ENCODE data around the gene TBRG4. TPM values are rescaled to one million over a fixed set of nuclear protein-coding genes. Genes with fewer than 3 reads are reported as not detected.

Gene TBRG4
- polyA plus RNA-seq, 1 donor from 2014 or later, result 50.5 TPM

- H3K27ac Mint-ChIP-seq, result no peak overlapping the region
Measured at GRCh38 chr7:45131891-45132290, 20.4 kb upstream of the TBRG4 start.

GRCh38 chr7:45130910-45131309 is 19.4 kb upstream of the TBRG4 start:
- H3K4me1 Mint-ChIP-seq, result peaks cover 0 to under 1% (median 0%) of the 10 kb centered on the region in 3 donors
- peaks cover 2% of the 10 kb centered on the region for H3K36me3 Mint-ChIP-seq
- H3K9me3 Mint-ChIP-seq, result no peaks in the 10 kb centered on the region
- no peak overlapping the region for H3K27ac Mint-ChIP-seq
- peak overlapping the region in 1 of 4 donors; percentile 60 for H3K4me3 Mint-ChIP-seq
- no peaks in the 10 kb centered on the region for H3K27me3 Mint-ChIP-seq

More at GRCh38 chr7:45131891-45132290, 20.4 kb upstream of the TBRG4 start:
- peaks cover 0 to 6% (median 4%) of the 10 kb centered on the region in 3 donors for H3K4me1 Mint-ChIP-seq
- H3K4me3 Mint-ChIP-seq, result no peak overlapping the region
- peaks cover 2% of the 10 kb centered on the region for H3K36me3 Mint-ChIP-seq
- no peaks in the 10 kb centered on the region for H3K9me3 Mint-ChIP-seq
- H3K27me3 Mint-ChIP-seq, result no peaks in the 10 kb centered on the region

GRCh38 chr7:45129906-45130305 is 18.4 kb upstream of the TBRG4 start:
- no peak overlapping the region for H3K4me3 Mint-ChIP-seq
- H3K36me3 Mint-ChIP-seq, result peaks cover 2% of the 10 kb centered on the region
- no peaks in the 10 kb centered on the region for H3K9me3 Mint-ChIP-seq
- H3K27ac Mint-ChIP-seq, result no peak overlapping the region
- no peaks in the 10 kb centered on the region for H3K4me1 Mint-ChIP-seq
- no peaks in the 10 kb centered on the region for H3K27me3 Mint-ChIP-seq

GRCh38 chr7:45129181-45129800 is 17.8 kb upstream of the TBRG4 start:
- no peak overlapping the region for H3K27ac Mint-ChIP-seq

GRCh38 chr7:45126920-45127319 is 15.4 kb upstream of the TBRG4 start:
- Mint-ChIP-seq H3K9me3 (no peaks in the 10 kb centered on the region), H3K27ac (no peak overlapping the region), H3K4me1 (peaks cover 0 to 13% (median 8%) of the 10 kb centered on the region in 3 donors), H3K27me3 (no peaks in the 10 kb centered on the region), H3K36me3 (peaks cover 2% of the 10 kb centered on the region), H3K4me3 (no peak overlapping the region)

More at GRCh38 chr7:45129181-45129800, 17.8 kb upstream of the TBRG4 start:
- Mint-ChIP-seq H3K9me3 (no peaks in the 10 kb centered on the region), H3K4me3 (no peak overlapping the region), H3K27me3 (no peaks in the 10 kb centered on the region), H3K4me1 (no peaks in the 10 kb centered on the region), H3K36me3 (peaks cover 2% of the 10 kb centered on the region)

GRCh38 chr7:45126201-45126600 is 14.7 kb upstream of the TBRG4 start:
- no peak overlapping the region for H3K27ac Mint-ChIP-seq
- H3K36me3 Mint-ChIP-seq, result peaks cover 2% of the 10 kb centered on the region
- peaks cover 0 to 13% (median 8%) of the 10 kb centered on the region in 3 donors for H3K4me1 Mint-ChIP-seq

GRCh38 chr7:45125193-45125904 is 13.9 kb upstream of the TBRG4 start:
- Mint-ChIP-seq H3K27ac (no peak overlapping the region), H3K4me1 (peaks cover 0 to 13% (median 8%) of the 10 kb centered on the region in 3 donors), H3K4me3 (no peak overlapping the region), H3K27me3 (no peaks in the 10 kb centered on the region), H3K36me3 (peaks cover 2% of the 10 kb centered on the region), H3K9me3 (no peaks in the 10 kb centered on the region)

More at GRCh38 chr7:45126201-45126600, 14.7 kb upstream of the TBRG4 start:
- H3K9me3 Mint-ChIP-seq, result no peaks in the 10 kb centered on the region
- H3K27me3 Mint-ChIP-seq, result no peaks in the 10 kb centered on the region
- H3K4me3 Mint-ChIP-seq, result no peak overlapping the region

GRCh38 chr7:45123913-45124710 is 12.6 kb upstream of the TBRG4 start:
- Mint-ChIP-seq H3K4me3 (no peak overlapping the region), H3K9me3 (no peaks in the 10 kb centered on the region), H3K36me3 (no peaks in the 10 kb centered on the region), H3K27me3 (no peaks in the 10 kb centered on the region), H3K4me1 (peaks cover 0 to 13% (median 8%) of the 10 kb centered on the region in 3 donors), H3K27ac (no peak overlapping the region)

GRCh38 chr7:45122975-45123860 is 11.7 kb upstream of the TBRG4 start:
- no peaks in the 10 kb centered on the region for H3K9me3 Mint-ChIP-seq
- peak overlapping the region in 1 of 3 donors; percentile 94 for H3K27ac Mint-ChIP-seq
- no peaks in the 10 kb centered on the region for H3K36me3 Mint-ChIP-seq
- H3K4me3 Mint-ChIP-seq, result peak overlapping the region in 1 of 4 donors; percentile 92
- H3K27me3 Mint-ChIP-seq, result no peaks in the 10 kb centered on the region
- H3K4me1 Mint-ChIP-seq, result peaks cover 0 to 13% (median 8%) of the 10 kb centered on the region in 3 donors

- Mint-ChIP-seq H3K4me3 (no peak overlapping the region), H3K9me3 (no peaks in the 10 kb centered on the region), H3K36me3 (no peaks in the 10 kb centered on the region), H3K27ac (no peak overlapping the region), H3K27me3 (no peaks in the 10 kb centered on the region), H3K4me1 (peaks cover 0 to 13% (median 8%) of the 10 kb centered on the region in 3 donors)
Measured at GRCh38 chr7:45119550-45119949, 8.1 kb upstream of the TBRG4 start.

GRCh38 chr7:45118889-45119331 is 7.4 kb upstream of the TBRG4 start:
- Mint-ChIP-seq H3K9me3 (no peaks in the 10 kb centered on the region), H3K27me3 (no peaks in the 10 kb centered on the region), H3K4me3 (no peak overlapping the region), H3K27ac (peak overlapping the region in 1 of 3 donors; percentile 87), H3K4me1 (peaks cover 0 to 13% (median 8%) of the 10 kb centered on the region in 3 donors), H3K36me3 (no peaks in the 10 kb centered on the region)

GRCh38 chr7:45118292-45118691 is 6.8 kb upstream of the TBRG4 start:
- Mint-ChIP-seq H3K36me3 (no peaks in the 10 kb centered on the region), H3K4me3 (no peak overlapping the region), H3K4me1 (peaks cover 0 to 9% (median 4%) of the 10 kb centered on the region in 3 donors), H3K27me3 (no peaks in the 10 kb centered on the region), H3K9me3 (no peaks in the 10 kb centered on the region), H3K27ac (peak overlapping the region in 1 of 3 donors; percentile 87)

- Mint-ChIP-seq H3K27me3 (no peaks in the 10 kb centered on the region), H3K9me3 (no peaks in the 10 kb centered on the region), H3K4me3 (peak overlapping the region in 1 of 4 donors; percentile 44), H3K36me3 (peaks cover 2% of the 10 kb centered on the region), H3K27ac (no peak overlapping the region), H3K4me1 (peaks cover 0 to 3% (median 3%) of the 10 kb centered on the region in 3 donors)
Measured at GRCh38 chr7:45117582-45117981, 6.1 kb upstream of the TBRG4 start.

- Mint-ChIP-seq H3K4me1 (peaks cover 6 to 10% (median 7%) of the 10 kb centered on the region in 3 donors), H3K27ac (peak overlapping the region in 1 of 3 donors; percentile 46), H3K4me3 (no peak overlapping the region), H3K27me3 (no peaks in the 10 kb centered on the region), H3K36me3 (peaks cover 4% of the 10 kb centered on the region), H3K9me3 (no peaks in the 10 kb centered on the region)
Measured at GRCh38 chr7:45116048-45116447, 4.6 kb upstream of the TBRG4 start.
